ENCODE measurements around the gene PLEKHA8.

The PLEKHA8 gene

DNA sequence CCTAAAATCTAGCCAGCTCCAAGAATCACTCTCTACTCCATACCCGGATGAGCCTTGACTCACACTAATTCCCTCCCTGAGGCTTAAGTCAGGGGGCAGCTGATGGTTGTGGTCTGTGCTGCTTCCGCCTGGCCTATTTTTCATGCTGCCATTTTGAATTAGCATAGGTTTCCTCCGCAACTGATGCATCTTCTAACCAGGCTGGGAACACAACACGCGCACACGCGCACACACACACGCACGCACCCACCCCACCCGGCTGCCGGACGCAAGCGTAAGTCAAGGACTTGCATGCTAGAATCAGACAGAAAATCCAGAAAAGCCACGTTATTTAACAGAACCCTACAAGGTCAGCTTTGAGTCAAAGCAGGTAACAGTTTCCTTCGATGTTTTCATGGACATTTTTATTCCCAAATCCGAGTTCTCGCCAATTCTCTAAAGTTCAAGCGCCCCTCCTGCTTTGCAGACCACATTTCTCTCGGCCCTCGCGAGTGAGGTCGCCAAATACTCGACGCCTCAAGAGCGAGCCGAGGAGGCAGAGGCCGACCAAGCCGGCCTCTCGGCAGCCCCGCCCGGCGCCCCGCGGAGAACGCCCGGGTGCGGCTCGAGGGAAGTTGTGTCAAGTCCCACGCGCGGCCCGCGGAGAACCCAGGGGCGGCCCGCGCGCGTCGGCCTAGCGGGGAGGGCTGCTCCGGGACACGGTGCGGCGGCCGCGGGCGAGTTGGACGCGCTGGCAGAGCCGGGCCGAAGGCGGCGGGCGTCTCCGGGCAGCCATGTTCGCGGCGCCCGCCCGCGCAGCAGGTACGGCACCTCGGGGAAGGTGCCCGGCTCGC is 39.6 kb upstream of the PLEKHA8 start:
- TF ChIP-seq FOXM1 (IDR thresholded peaks at IDR 0.05; ENCODE audit: borderline replicate concordance, low read depth) (no peak), TEAD4 (IDR thresholded peaks at IDR 0.05) (no peak), USF1 (IDR thresholded peaks at IDR 0.05) (0 out of 2 replicates have a peak, but pooled peaks have one; percentile 6), EGR1 (IDR thresholded peaks at IDR 0.05) (no peak), EP300 (IDR thresholded peaks at IDR 0.05; ENCODE audit: borderline replicate concordance) (no peak), ZBTB7A (IDR thresholded peaks at IDR 0.05; ENCODE audit: low read depth) (no peak), CREB1 (IDR thresholded peaks at IDR 0.05; ENCODE audit: low read depth) (no peak), RAD21 (IDR thresholded peaks at IDR 0.05; ENCODE audit: low read depth) (no peak), TCF12 (IDR thresholded peaks at IDR 0.05; ENCODE audit: low read depth) (no peak), CEBPB (IDR thresholded peaks at IDR 0.05) (no peak), TAF1 (IDR thresholded peaks at IDR 0.05; ENCODE audit: low read depth) (no peak), MAX (IDR thresholded peaks at IDR 0.05) (peak; percentile 79), NFIC (IDR thresholded peaks at IDR 0.05) (no peak), REST (IDR thresholded peaks at IDR 0.05; ENCODE audit: low read depth) (no peak), YY1 (IDR thresholded peaks at IDR 0.05; ENCODE audit: low read depth) (peak; percentile 44; the same call in 1 of the 2 replicates)

- TF ChIP-seq YY1 (IDR thresholded peaks at IDR 0.05; ENCODE audit: low read depth): no peak
- peak; percentile 46; the same call in 1 of the 2 replicates for TF ChIP-seq TAF1 (IDR thresholded peaks at IDR 0.05; ENCODE audit: low read depth)
- TF ChIP-seq USF1 (IDR thresholded peaks at IDR 0.05): peak; percentile 80
- 0 out of 2 replicates have a peak, but pooled peaks have one; percentile 18 for TF ChIP-seq EGR1 (IDR thresholded peaks at IDR 0.05)
- TF ChIP-seq REST (IDR thresholded peaks at IDR 0.05; ENCODE audit: low read depth): no peak
Observed at GRCh38 chr7:29989257-29989995, 38.8 kb upstream of the PLEKHA8 start, which contains the start of gene SCRN1. SCRN1 (minus strand) TSS chr7:29989801; CDS start chr7:29969067, 20,734 bp downstream.

GRCh38 chr7:29990931-29991330 is 37.3 kb upstream of the PLEKHA8 start:
- no peak for TF ChIP-seq TAF1 (IDR thresholded peaks at IDR 0.05; ENCODE audit: low read depth)
- TF ChIP-seq ZBTB7A (IDR thresholded peaks at IDR 0.05; ENCODE audit: low read depth): no peak
- TF ChIP-seq EGR1 (IDR thresholded peaks at IDR 0.05): no peak
- TF ChIP-seq FOXM1 (IDR thresholded peaks at IDR 0.05; ENCODE audit: borderline replicate concordance, low read depth): no peak
- TF ChIP-seq RAD21 (IDR thresholded peaks at IDR 0.05; ENCODE audit: low read depth): no peak
- TF ChIP-seq REST (IDR thresholded peaks at IDR 0.05; ENCODE audit: low read depth): no peak
- no peak for TF ChIP-seq USF1 (IDR thresholded peaks at IDR 0.05)
- TF ChIP-seq EP300 (IDR thresholded peaks at IDR 0.05; ENCODE audit: borderline replicate concordance): no peak
- TF ChIP-seq MAX (IDR thresholded peaks at IDR 0.05): no peak
- TF ChIP-seq NFIC (IDR thresholded peaks at IDR 0.05): no peak
- no peak for TF ChIP-seq TEAD4 (IDR thresholded peaks at IDR 0.05)
- no peak for TF ChIP-seq TCF12 (IDR thresholded peaks at IDR 0.05; ENCODE audit: low read depth)
- no peak for TF ChIP-seq CEBPB (IDR thresholded peaks at IDR 0.05)
- no peak for TF ChIP-seq YY1 (IDR thresholded peaks at IDR 0.05; ENCODE audit: low read depth)

Data from Ishikawa (cell line).